ENCODE data around the gene PPP1R27.
A peak's percentile ranks its signal among the peaks of the same experiment; 100 is the strongest.

Gene PPP1R27

GRCh38 chr17:81794074-81794476 is 40.8 kb downstream of the PPP1R27 start:
- no peaks in the 10 kb centered on the region for H3K36me3 ChIP-seq (ENCODE audit: control insufficient read depth in 4 of 4, insufficient read depth in 4 of 4, low read length in 3 of 4)
- H3K4me3 ChIP-seq (ENCODE audit: control insufficient read depth in 1 of 7, extremely low read depth in 1 of 7, insufficient read depth in 4 of 7, low read depth in 2 of 7, low read length in 6 of 7) = no peak overlapping the region
- ChIA-PET POLR2A (no interaction called here), CTCF (no interaction called here)
- peaks cover 0 to 20% (median 3%) of the 10 kb centered on the region in 5 experiments for H3K27me3 ChIP-seq (replicated peaks in 2 of 5; ENCODE audit: control insufficient read depth in 4 of 5, insufficient read depth in 5 of 5, low read length in 4 of 5)
- DNase-seq = no peak
- H3K4me1 ChIP-seq (ENCODE audit: control extremely low read depth in 1 of 4, control insufficient read depth in 4 of 4, insufficient read depth in 4 of 4, low read length in 3 of 4) = no peaks in the 10 kb centered on the region
- WGBS (ENCODE audit: insufficient coverage) = 100% methylated on average over 2 of the region's 3 CpGs
- H3K27ac ChIP-seq (ENCODE audit: insufficient read depth in 1 of 2, low read depth in 1 of 2, low read length in 2 of 2, poor library complexity in 1 of 2, severe bottlenecking in 2 of 2) = no peak overlapping the region
- no peaks in the 10 kb centered on the region for H3K9me3 ChIP-seq (ENCODE audit: control extremely low read depth in 1 of 5, control insufficient read depth in 4 of 5, insufficient read depth in 2 of 5, low read depth in 1 of 5, low read length in 4 of 5)

GRCh38 chr17:81792675-81793615 is 41.9 kb downstream of the PPP1R27 start:
- Histone ChIP-seq H3K9me3 (ENCODE audit: control extremely low read depth in 1 of 5, control insufficient read depth in 4 of 5, insufficient read depth in 2 of 5, low read depth in 1 of 5, low read length in 4 of 5) (no peaks in the 10 kb centered on the region), H3K27me3 (replicated peaks in 2 of 5; ENCODE audit: control insufficient read depth in 4 of 5, insufficient read depth in 5 of 5, low read length in 4 of 5) (peaks cover 0 to 20% (median 3%) of the 10 kb centered on the region in 5 experiments), H3K4me1 (ENCODE audit: control extremely low read depth in 1 of 4, control insufficient read depth in 4 of 4, insufficient read depth in 4 of 4, low read length in 3 of 4) (no peaks in the 10 kb centered on the region), H3K4me3 (ENCODE audit: control insufficient read depth in 1 of 7, extremely low read depth in 1 of 7, insufficient read depth in 4 of 7, low read depth in 2 of 7, low read length in 6 of 7) (no peak overlapping the region), H3K36me3 (ENCODE audit: control insufficient read depth in 4 of 4, insufficient read depth in 4 of 4, low read length in 3 of 4) (no peaks in the 10 kb centered on the region), H3K27ac (ENCODE audit: insufficient read depth in 1 of 2, low read depth in 1 of 2, low read length in 2 of 2, poor library complexity in 1 of 2, severe bottlenecking in 2 of 2) (no peak overlapping the region)
- ChIA-PET CTCF (no interaction called here), POLR2A (no interaction called here)
- 94% methylated on average over 6 of the region's 8 CpGs for WGBS (ENCODE audit: insufficient coverage)
- DNase-seq = peak in 2 of 3 donors; percentile 42 to 71
